ENCODE data around the gene PTGES2.

DNA sequence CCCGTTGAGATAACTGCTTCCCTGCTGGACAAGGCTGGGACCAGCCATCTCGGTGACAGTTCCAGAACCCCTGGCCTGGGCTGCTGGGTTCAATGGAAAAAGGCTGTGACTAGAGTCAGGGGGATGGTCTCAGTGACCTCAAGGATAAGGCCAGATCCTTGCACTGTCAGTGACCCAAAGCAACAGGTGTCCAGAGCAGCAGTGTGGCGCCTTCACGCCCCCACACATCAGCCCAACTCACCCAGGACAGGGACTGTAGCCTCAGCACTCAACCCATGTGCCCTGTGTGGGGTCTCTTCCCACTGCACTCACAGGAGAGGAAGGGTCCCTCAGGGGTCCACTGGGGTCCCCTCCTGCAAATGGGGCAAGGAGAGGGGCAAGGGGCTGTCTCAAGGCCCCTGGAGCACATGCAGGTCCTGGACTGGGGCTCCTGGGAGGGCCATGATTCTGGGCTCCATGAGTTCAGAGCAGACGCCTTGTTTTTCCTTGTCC is 21.0 kb upstream of the PTGES2 start:
- TF ChIP-seq POLR2A (IDR thresholded peaks at IDR 0.05): no peak
- TF ChIP-seq, protein P1, sequence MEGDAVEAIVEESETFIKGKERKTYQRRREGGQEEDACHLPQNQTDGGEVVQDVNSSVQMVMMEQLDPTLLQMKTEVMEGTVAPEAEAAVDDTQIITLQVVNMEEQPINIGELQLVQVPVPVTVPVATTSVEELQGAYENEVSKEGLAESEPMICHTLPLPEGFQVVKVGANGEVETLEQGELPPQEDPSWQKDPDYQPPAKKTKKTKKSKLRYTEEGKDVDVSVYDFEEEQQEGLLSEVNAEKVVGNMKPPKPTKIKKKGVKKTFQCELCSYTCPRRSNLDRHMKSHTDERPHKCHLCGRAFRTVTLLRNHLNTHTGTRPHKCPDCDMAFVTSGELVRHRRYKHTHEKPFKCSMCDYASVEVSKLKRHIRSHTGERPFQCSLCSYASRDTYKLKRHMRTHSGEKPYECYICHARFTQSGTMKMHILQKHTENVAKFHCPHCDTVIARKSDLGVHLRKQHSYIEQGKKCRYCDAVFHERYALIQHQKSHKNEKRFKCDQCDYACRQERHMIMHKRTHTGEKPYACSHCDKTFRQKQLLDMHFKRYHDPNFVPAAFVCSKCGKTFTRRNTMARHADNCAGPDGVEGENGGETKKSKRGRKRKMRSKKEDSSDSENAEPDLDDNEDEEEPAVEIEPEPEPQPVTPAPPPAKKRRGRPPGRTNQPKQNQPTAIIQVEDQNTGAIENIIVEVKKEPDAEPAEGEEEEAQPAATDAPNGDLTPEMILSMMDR (IDR thresholded peaks at IDR 0.05): no peak

Data from vagina (tissue), 2 donors.